ENCODE measurements around the gene NRG2. TPM values are rescaled to one million over a fixed set of nuclear protein-coding genes. Genes with fewer than 3 reads are reported as not detected.

Gene NRG2
- total and polyA plus RNA-seq, 2 experiments from 2014 or later: 0.37 to 1.3 TPM

GRCh38 chr5:139808481-139809330 is 234.4 kb downstream of the NRG2 start:
- Histone ChIP-seq H3K36me3 (ENCODE audit: insufficient read depth) (no peaks in the 10 kb centered on the region), H3K4me1 (ENCODE audit: insufficient read depth) (no peaks in the 10 kb centered on the region), H4K20me1 (replicated peaks; ENCODE audit: insufficient read depth) (no peaks in the 10 kb centered on the region), H3K79me2 (replicated peaks; ENCODE audit: insufficient read depth) (no peaks in the 10 kb centered on the region), H3K4me3 (no peak overlapping the region), H3K9me2 (ENCODE audit: insufficient read depth) (no peaks in the 10 kb centered on the region), H3K27me3 (ENCODE audit: insufficient read depth) (no peaks in the 10 kb centered on the region), H3K27ac (ENCODE audit: low read depth) (no peak overlapping the region), H2AFZ (no peak overlapping the region), H3F3A (replicated peaks; ENCODE audit: low read depth) (no peaks in the 10 kb centered on the region), H3K4me2 (no peak overlapping the region)
- no peak overlapping the region for H3K27ac Mint-ChIP-seq
- no peak overlapping the region for H3K4me3 Mint-ChIP-seq
- no peaks in the 10 kb centered on the region for H3K36me3 Mint-ChIP-seq (ENCODE audit: low read depth)
- TF ChIP-seq NANOG (IDR thresholded peaks at IDR 0.05; ENCODE audit: borderline replicate concordance) (no peak), POLR2AphosphoS5 (IDR thresholded peaks at IDR 0.05; ENCODE audit: low read depth) (no peak), JUNB (IDR thresholded peaks at IDR 0.05; ENCODE audit: unreplicated experiment) (no peak), ETS1 (IDR thresholded peaks at IDR 0.05) (no peak), CTCF (conservative IDR thresholded peaks at IDR 0.05; ENCODE audit: low read depth in 2 of 2) (0 out of 4 replicates have a peak, but pooled peaks of 1 of the 2 experiments have one; percentile 13), REST (IDR thresholded peaks at IDR 0.05; ENCODE audit: unreplicated experiment) (peak; percentile 93), CREB1 (CRISPR knock-in tag; IDR thresholded peaks at IDR 0.05; ENCODE audit: low read depth) (no peak)
- ATAC-seq: peak; percentile 97
- H3K9me3 Mint-ChIP-seq: no peaks in the 10 kb centered on the region; the same call in 2 of the 3 replicates
- no peaks in the 10 kb centered on the region; the same call in 2 of the 3 replicates for H3K4me1 Mint-ChIP-seq
- peak; percentile 78 for DNase-seq (ENCODE audit: low spot score)
- H3K27me3 Mint-ChIP-seq (ENCODE audit: insufficient read depth, low read depth, poor library complexity): peaks cover 23% of the 10 kb centered on the region

DNA sequence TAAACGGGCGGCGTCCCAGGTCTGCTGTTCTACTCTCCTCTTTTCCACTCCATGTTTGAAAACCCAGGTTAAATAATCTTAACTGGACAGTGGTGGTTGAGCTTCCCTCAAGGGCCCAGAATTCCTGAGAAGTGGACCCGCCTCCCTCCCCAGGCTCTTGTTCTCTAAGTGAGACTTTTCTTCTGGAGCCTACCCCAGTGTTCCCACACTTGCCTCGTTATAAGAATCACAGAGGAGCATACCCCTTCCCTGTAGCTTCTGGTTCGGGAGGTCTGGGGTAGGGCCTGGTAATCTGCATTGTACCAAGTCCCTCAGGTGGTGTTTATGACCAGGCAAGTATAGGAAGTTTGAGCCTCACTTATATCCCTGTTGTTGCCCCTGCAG is 235.5 kb downstream of the NRG2 start:
- H3K27ac Mint-ChIP-seq: no peak overlapping the region
- H3K4me1 Mint-ChIP-seq: no peaks in the 10 kb centered on the region; the same call in 2 of the 3 replicates
- Histone ChIP-seq H3K9me2 (ENCODE audit: insufficient read depth) (peaks cover under 1% of the 10 kb centered on the region; the same call in 1 of the 2 replicates), H3K79me2 (replicated peaks; ENCODE audit: insufficient read depth) (no peaks in the 10 kb centered on the region), H4K20me1 (replicated peaks; ENCODE audit: insufficient read depth) (no peaks in the 10 kb centered on the region), H3K36me3 (ENCODE audit: insufficient read depth) (no peaks in the 10 kb centered on the region), H3F3A (replicated peaks; ENCODE audit: low read depth) (no peaks in the 10 kb centered on the region), H3K27me3 (ENCODE audit: insufficient read depth) (no peaks in the 10 kb centered on the region), H3K4me3 (no peak overlapping the region), H2AFZ (no peak overlapping the region), H3K27ac (ENCODE audit: low read depth) (no peak overlapping the region), H3K4me1 (ENCODE audit: insufficient read depth) (no peaks in the 10 kb centered on the region), H3K4me2 (no peak overlapping the region)
- H3K27me3 Mint-ChIP-seq (ENCODE audit: insufficient read depth, low read depth, poor library complexity): peaks cover 26% of the 10 kb centered on the region
- H3K9me3 Mint-ChIP-seq: no peaks in the 10 kb centered on the region; the same call in 2 of the 3 replicates
- DNase-seq (ENCODE audit: low spot score) (no peak), ATAC-seq (no peak)
- no peak overlapping the region for H3K4me3 Mint-ChIP-seq
- H3K36me3 Mint-ChIP-seq (ENCODE audit: low read depth): no peaks in the 10 kb centered on the region
- TF ChIP-seq ZNF462 (CRISPR knock-in tag; IDR thresholded peaks at IDR 0.05): no peak

Data from GM23338 (cell line).